Measurements from ENCODE around the gene PKNOX2. TPM values are rescaled to one million over a fixed set of nuclear protein-coding genes. Genes with fewer than 3 reads are reported as not detected.

Gene PKNOX2
- total and polyA plus RNA-seq, 2 of the 8 experiments (the other 6 are each of a cell fraction or from before 2014, with no cell fraction given) = 2.0 TPM

GRCh38 chr11:125399945-125400344 is 235.4 kb downstream of the PKNOX2 start:
- no peak overlapping the region for H3K18ac ChIP-seq (ENCODE audit: extremely low read depth, low read length)
- no peak overlapping the region for H2BK5ac ChIP-seq (ENCODE audit: low read depth, low read length)
- WGBS, 2 experiments (ENCODE audit: extremely low coverage in 1 of 2, insufficient coverage in 1 of 2, insufficient read length in 1 of 2, insufficient replicate concordance in 2 of 2, low coverage in 1 of 2, low lambda C conversion rate in 2 of 2, missing lambda C conversion rate in 1 of 2) = 84% methylated on average over 6 of the region's 6 CpGs; no CpG with 5 or more reads in 1 of the 2 experiments
- no peaks in the 10 kb centered on the region; a peak in 3 of 7 replicates for H3K27me3 ChIP-seq (replicated peaks in 1 of 4; ENCODE audit: control insufficient read depth in 3 of 4, extremely low read depth in 1 of 4, insufficient read depth in 3 of 4, low read length in 3 of 4)
- H2BK120ac ChIP-seq (replicated peaks; ENCODE audit: low read depth, low read length) = no peak overlapping the region
- H3K23ac ChIP-seq (ENCODE audit: insufficient read length) = no peak overlapping the region
- no peak overlapping the region for H4K8ac ChIP-seq (ENCODE audit: extremely low read depth, insufficient read depth, low read length)
- no peak overlapping the region for H3K4ac ChIP-seq (replicated peaks; ENCODE audit: insufficient read length, low read depth, low read length)
- H3K79me2 ChIP-seq (ENCODE audit: control insufficient read depth in 1 of 2, insufficient read depth in 2 of 2, low read length in 2 of 2) = no peaks in the 10 kb centered on the region
- H2BK20ac ChIP-seq (ENCODE audit: low read length) = peak overlapping the region; percentile 56; the same call in 1 of the 2 replicates
- FAIRE-seq (no peak), DNase-seq (ENCODE audit: low read depth in 1 of 2, low spot score in 2 of 2) (no peak)
- no peak overlapping the region for H3K14ac ChIP-seq (ENCODE audit: insufficient read length)
- POLR2A ChIA-PET (ENCODE audit: partially characterized antibody) = interaction anchor here (1.0 kb wide), 1 partner anchor 13 kb away, joined by 3 read pairs; no protein-coding TSS in a partner anchor
- H3K79me1 ChIP-seq (ENCODE audit: low read depth, low read length) = no peaks in the 10 kb centered on the region
- no peak overlapping the region for H2AFZ ChIP-seq (ENCODE audit: low read length)
- TF ChIP-seq RBBP5 (IDR thresholded peaks at IDR 0.05; ENCODE audit: borderline replicate concordance, low read depth, low read length) = no peak
- no peak for TF ChIP-seq TEAD4 (IDR thresholded peaks at IDR 0.05; ENCODE audit: low read depth, low read length)
- no peak for TF ChIP-seq CEBPB (IDR thresholded peaks at IDR 0.05; ENCODE audit: low read depth, low read length)
- no peak for TF ChIP-seq SUZ12 (IDR thresholded peaks at IDR 0.05; ENCODE audit: low read length)
- no peak for TF ChIP-seq KDM4A (IDR thresholded peaks at IDR 0.05; ENCODE audit: low read depth, low read length, severe bottlenecking)
- TF ChIP-seq, protein P1, sequence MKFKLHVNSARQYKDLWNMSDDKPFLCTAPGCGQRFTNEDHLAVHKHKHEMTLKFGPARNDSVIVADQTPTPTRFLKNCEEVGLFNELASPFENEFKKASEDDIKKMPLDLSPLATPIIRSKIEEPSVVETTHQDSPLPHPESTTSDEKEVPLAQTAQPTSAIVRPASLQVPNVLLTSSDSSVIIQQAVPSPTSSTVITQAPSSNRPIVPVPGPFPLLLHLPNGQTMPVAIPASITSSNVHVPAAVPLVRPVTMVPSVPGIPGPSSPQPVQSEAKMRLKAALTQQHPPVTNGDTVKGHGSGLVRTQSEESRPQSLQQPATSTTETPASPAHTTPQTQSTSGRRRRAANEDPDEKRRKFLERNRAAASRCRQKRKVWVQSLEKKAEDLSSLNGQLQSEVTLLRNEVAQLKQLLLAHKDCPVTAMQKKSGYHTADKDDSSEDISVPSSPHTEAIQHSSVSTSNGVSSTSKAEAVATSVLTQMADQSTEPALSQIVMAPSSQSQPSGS (IDR thresholded peaks at IDR 0.05; ENCODE audit: low read length) = no peak
- TF ChIP-seq KDM5A (IDR thresholded peaks at IDR 0.05; ENCODE audit: low read length) = no peak
- no peak for TF ChIP-seq KDM1A (IDR thresholded peaks at IDR 0.05; ENCODE audit: borderline replicate concordance, low read length)
- no peak for TF ChIP-seq EGR1 (IDR thresholded peaks at IDR 0.05; ENCODE audit: borderline replicate concordance, low read depth, low read length)
- TF ChIP-seq TAF1 (IDR thresholded peaks at IDR 0.05; ENCODE audit: low read depth, low read length) = no peak
- H3K27ac ChIP-seq (ENCODE audit: low read depth, low read length) = no peak overlapping the region
- H2AK5ac ChIP-seq (ENCODE audit: low read depth, low read length) = no peak overlapping the region; the same call in 1 of the 2 replicates
- H4K5ac ChIP-seq (ENCODE audit: insufficient read length, low read depth, low read length) = no peak overlapping the region
- no peak overlapping the region for H4K91ac ChIP-seq (replicated peaks; ENCODE audit: insufficient read length, low read length)
- H2BK12ac ChIP-seq (ENCODE audit: low read depth, low read length) = 0 out of 2 replicates have a peak overlapping the region, but pooled peaks have one; percentile 52
- H3K23me2 ChIP-seq (ENCODE audit: low read depth, low read length) = no peaks in the 10 kb centered on the region
- H4K20me1 ChIP-seq (replicated peaks in 1 of 2; ENCODE audit: control insufficient read depth in 1 of 2, insufficient read depth in 2 of 2, low read length in 2 of 2) = no peaks in the 10 kb centered on the region
- no peak overlapping the region for H2BK15ac ChIP-seq (ENCODE audit: low read length)
- H3K36me3 ChIP-seq (ENCODE audit: control insufficient read depth in 2 of 4, insufficient read depth in 4 of 4, low read length in 3 of 4) = no peaks in the 10 kb centered on the region
- H3K56ac ChIP-seq (replicated peaks; ENCODE audit: insufficient read length, low read depth, low read length) = no peak overlapping the region
- H3K4me3 ChIP-seq (ENCODE audit: extremely low read depth in 1 of 4, insufficient read depth in 2 of 4, low read depth in 3 of 4, low read length in 4 of 4) = no peak overlapping the region
- CTCF ChIA-PET (ENCODE audit: partially characterized antibody) = interaction anchor here (0.8 to 8.2 kb wide), 7 partner anchors 10 to 309 kb away, joined by 3 to 223 read pairs (median 5); no protein-coding TSS in a partner anchor
- no peak overlapping the region for H3K4me2 ChIP-seq (ENCODE audit: insufficient read depth in 1 of 2, low read depth in 2 of 2, low read length in 2 of 2)
- peaks cover 12 to 26% (median 16%) of the 10 kb centered on the region in 4 experiments for H3K4me1 ChIP-seq (replicated peaks in 1 of 4; ENCODE audit: control insufficient read depth in 3 of 4, insufficient read depth in 4 of 4, low read length in 3 of 4)
- no peak overlapping the region for H3K9ac ChIP-seq (replicated peaks in 1 of 4; ENCODE audit: extremely low read depth in 1 of 4, low read depth in 3 of 4, low read length in 3 of 4)
- no peaks in the 10 kb centered on the region for H3K9me3 ChIP-seq (ENCODE audit: insufficient read depth in 2 of 2, low read depth in 1 of 2, low read length in 1 of 2)

All from H1 (cell line).